ENCODE data around the gene COG7. TPM values are rescaled to one million over a fixed set of nuclear protein-coding genes. Genes with fewer than 3 reads are reported as not detected.

The COG7 gene
- polyA plus RNA-seq, 1 donor, result 23.1 TPM

GRCh38 chr16:23378256-23378655 is 74.7 kb downstream of the COG7 start:
- H3K27me3 ChIP-seq (ENCODE audit: control insufficient read depth, insufficient read depth, low read length), result no peaks in the 10 kb centered on the region
- H3K27ac ChIP-seq (ENCODE audit: low read length), result no peak overlapping the region
- H3K4me1 ChIP-seq (ENCODE audit: control insufficient read depth, insufficient read depth, low read length), result no peaks in the 10 kb centered on the region
- DNase-seq, result no peak
- no peaks in the 10 kb centered on the region for H3K9me3 ChIP-seq (ENCODE audit: control insufficient read depth, low read depth, low read length)
- no peak overlapping the region for H3K4me3 ChIP-seq (ENCODE audit: low read length)
- no CpG with 5 or more reads among the region's 8 CpGs for WGBS (ENCODE audit: insufficient coverage, low lambda C conversion rate)
- no peaks in the 10 kb centered on the region for H3K36me3 ChIP-seq (ENCODE audit: control insufficient read depth, insufficient read depth, low read length)

- no peaks in the 10 kb centered on the region for H3K27me3 ChIP-seq (ENCODE audit: control insufficient read depth, insufficient read depth, low read length)
- no peaks in the 10 kb centered on the region for H3K36me3 ChIP-seq (ENCODE audit: control insufficient read depth, insufficient read depth, low read length)
- H3K4me1 ChIP-seq (ENCODE audit: control insufficient read depth, insufficient read depth, low read length), result no peaks in the 10 kb centered on the region
- H3K9me3 ChIP-seq (ENCODE audit: control insufficient read depth, low read depth, low read length), result no peaks in the 10 kb centered on the region
- no peak for DNase-seq
- 83% methylated on average over 1 of the region's 9 CpGs for WGBS (ENCODE audit: insufficient coverage, low lambda C conversion rate)
- H3K27ac ChIP-seq (ENCODE audit: low read length), result no peak overlapping the region
- H3K4me3 ChIP-seq (ENCODE audit: low read length), result no peak overlapping the region
Observed at GRCh38 chr16:23377071-23377931, 75.7 kb downstream of the COG7 start.

GRCh38 chr16:23375643-23376042 is 77.3 kb downstream of the COG7 start:
- Histone ChIP-seq H3K9me3 (ENCODE audit: control insufficient read depth, low read depth, low read length) (no peaks in the 10 kb centered on the region), H3K4me3 (ENCODE audit: low read length) (no peak overlapping the region), H3K27me3 (ENCODE audit: control insufficient read depth, insufficient read depth, low read length) (no peaks in the 10 kb centered on the region), H3K27ac (ENCODE audit: low read length) (no peak overlapping the region), H3K36me3 (ENCODE audit: control insufficient read depth, insufficient read depth, low read length) (no peaks in the 10 kb centered on the region), H3K4me1 (ENCODE audit: control insufficient read depth, insufficient read depth, low read length) (no peaks in the 10 kb centered on the region)
- no peak for DNase-seq
- WGBS (ENCODE audit: insufficient coverage, low lambda C conversion rate), result no CpG with 5 or more reads among the region's 7 CpGs

- Histone ChIP-seq H3K27me3 (ENCODE audit: control insufficient read depth, insufficient read depth, low read length) (no peaks in the 10 kb centered on the region), H3K4me1 (ENCODE audit: control insufficient read depth, insufficient read depth, low read length) (no peaks in the 10 kb centered on the region), H3K36me3 (ENCODE audit: control insufficient read depth, insufficient read depth, low read length) (no peaks in the 10 kb centered on the region), H3K9me3 (ENCODE audit: control insufficient read depth, low read depth, low read length) (no peaks in the 10 kb centered on the region), H3K27ac (ENCODE audit: low read length) (no peak overlapping the region), H3K4me3 (ENCODE audit: low read length) (no peak overlapping the region)
- WGBS (ENCODE audit: insufficient coverage, low lambda C conversion rate), result no CpG with 5 or more reads among the region's 17 CpGs
- DNase-seq, result no peak
Observed at GRCh38 chr16:23374721-23375510, 78.1 kb downstream of the COG7 start.

GRCh38 chr16:23373436-23374219 is 79.4 kb downstream of the COG7 start:
- Histone ChIP-seq H3K4me3 (ENCODE audit: low read length) (no peak overlapping the region), H3K4me1 (ENCODE audit: control insufficient read depth, insufficient read depth, low read length) (no peaks in the 10 kb centered on the region), H3K36me3 (ENCODE audit: control insufficient read depth, insufficient read depth, low read length) (no peaks in the 10 kb centered on the region), H3K9me3 (ENCODE audit: control insufficient read depth, low read depth, low read length) (no peaks in the 10 kb centered on the region), H3K27me3 (ENCODE audit: control insufficient read depth, insufficient read depth, low read length) (no peaks in the 10 kb centered on the region), H3K27ac (ENCODE audit: low read length) (no peak overlapping the region)
- WGBS (ENCODE audit: insufficient coverage, low lambda C conversion rate), result no CpG with 5 or more reads among the region's 13 CpGs
- no peak for DNase-seq

- no peaks in the 10 kb centered on the region for H3K9me3 ChIP-seq (ENCODE audit: control insufficient read depth, low read depth, low read length)
- H3K36me3 ChIP-seq (ENCODE audit: control insufficient read depth, insufficient read depth, low read length), result no peaks in the 10 kb centered on the region
- no peak for DNase-seq
- no peak overlapping the region for H3K27ac ChIP-seq (ENCODE audit: low read length)
- no peaks in the 10 kb centered on the region for H3K27me3 ChIP-seq (ENCODE audit: control insufficient read depth, insufficient read depth, low read length)
- no peak overlapping the region for H3K4me3 ChIP-seq (ENCODE audit: low read length)
- WGBS (ENCODE audit: insufficient coverage, low lambda C conversion rate), result no CpG with 5 or more reads among the region's 9 CpGs
- H3K4me1 ChIP-seq (ENCODE audit: control insufficient read depth, insufficient read depth, low read length), result no peaks in the 10 kb centered on the region
Observed at GRCh38 chr16:23371368-23371767, 81.6 kb downstream of the COG7 start.

GRCh38 chr16:23369416-23369815 is 83.6 kb downstream of the COG7 start:
- Histone ChIP-seq H3K27ac (ENCODE audit: low read length) (no peak overlapping the region), H3K4me3 (ENCODE audit: low read length) (no peak overlapping the region), H3K9me3 (ENCODE audit: control insufficient read depth, low read depth, low read length) (no peaks in the 10 kb centered on the region), H3K36me3 (ENCODE audit: control insufficient read depth, insufficient read depth, low read length) (no peaks in the 10 kb centered on the region), H3K27me3 (ENCODE audit: control insufficient read depth, insufficient read depth, low read length) (no peaks in the 10 kb centered on the region), H3K4me1 (ENCODE audit: control insufficient read depth, insufficient read depth, low read length) (no peaks in the 10 kb centered on the region)
- no peak for DNase-seq
- WGBS (ENCODE audit: insufficient coverage, low lambda C conversion rate), result no CpG with 5 or more reads among the region's 7 CpGs

- DNase-seq, result no peak
- no peaks in the 10 kb centered on the region for H3K9me3 ChIP-seq (ENCODE audit: control insufficient read depth, low read depth, low read length)
- H3K27me3 ChIP-seq (ENCODE audit: control insufficient read depth, insufficient read depth, low read length), result no peaks in the 10 kb centered on the region
- no peak overlapping the region for H3K4me3 ChIP-seq (ENCODE audit: low read length)
- H3K4me1 ChIP-seq (ENCODE audit: control insufficient read depth, insufficient read depth, low read length), result no peaks in the 10 kb centered on the region
- H3K27ac ChIP-seq (ENCODE audit: low read length), result no peak overlapping the region
- H3K36me3 ChIP-seq (ENCODE audit: control insufficient read depth, insufficient read depth, low read length), result no peaks in the 10 kb centered on the region
- WGBS (ENCODE audit: insufficient coverage, low lambda C conversion rate), result 40% methylated on average over 1 of the region's 5 CpGs
Observed at GRCh38 chr16:23368469-23368868, 84.5 kb downstream of the COG7 start.

GRCh38 chr16:23367988-23368387 is 85.0 kb downstream of the COG7 start:
- no peak overlapping the region for H3K27ac ChIP-seq (ENCODE audit: low read length)
- H3K27me3 ChIP-seq (ENCODE audit: control insufficient read depth, insufficient read depth, low read length), result no peaks in the 10 kb centered on the region
- H3K9me3 ChIP-seq (ENCODE audit: control insufficient read depth, low read depth, low read length), result no peaks in the 10 kb centered on the region
- no peak overlapping the region for H3K4me3 ChIP-seq (ENCODE audit: low read length)
- H3K36me3 ChIP-seq (ENCODE audit: control insufficient read depth, insufficient read depth, low read length), result no peaks in the 10 kb centered on the region
- no CpG with 5 or more reads among the region's 8 CpGs for WGBS (ENCODE audit: insufficient coverage, low lambda C conversion rate)
- no peaks in the 10 kb centered on the region for H3K4me1 ChIP-seq (ENCODE audit: control insufficient read depth, insufficient read depth, low read length)
- DNase-seq, result no peak

- DNase-seq, result no peak
- no peaks in the 10 kb centered on the region for H3K27me3 ChIP-seq (ENCODE audit: control insufficient read depth, insufficient read depth, low read length)
- H3K4me3 ChIP-seq (ENCODE audit: low read length), result no peak overlapping the region
- H3K27ac ChIP-seq (ENCODE audit: low read length), result no peak overlapping the region
- no peaks in the 10 kb centered on the region for H3K36me3 ChIP-seq (ENCODE audit: control insufficient read depth, insufficient read depth, low read length)
- no peaks in the 10 kb centered on the region for H3K9me3 ChIP-seq (ENCODE audit: control insufficient read depth, low read depth, low read length)
- no CpG with 5 or more reads among the region's 10 CpGs for WGBS (ENCODE audit: insufficient coverage, low lambda C conversion rate)
- H3K4me1 ChIP-seq (ENCODE audit: control insufficient read depth, insufficient read depth, low read length), result no peaks in the 10 kb centered on the region
Observed at GRCh38 chr16:23367564-23367963, 85.4 kb downstream of the COG7 start.

Data from large intestine (tissue), 3 donors.